Loucy (cell line): Measurements from ENCODE around the gene CHRD.

Source experiments
- H2AFZ ChIP-seq: fragments of 200-600 bp; sonication (generic); 2 replicates; pipeline ENCODE4 v1.6.0; 2016; ENCODE audit warnings: antibody characterized with exemption, mild to moderate bottlenecking, low read length, moderate library complexity
- H3F3A ChIP-seq: fragments of 200-600 bp; 2 replicates; pipeline ENCODE4 v1.6.0; 2016; ENCODE audit warnings: antibody characterized with exemption, low read depth, mild to moderate bottlenecking
- H3K27me3 ChIP-seq: fragments of 200-600 bp; sonication (generic); 2 replicates; pipeline ENCODE4 v1.6.1; 2014; ENCODE audit warnings: low read length, mild to moderate bottlenecking; ENCODE audit not compliant: insufficient read depth, poor library complexity, severe bottlenecking
- H3K36me3 ChIP-seq: fragments of 200-600 bp; sonication (generic); 2 replicates; pipeline ENCODE4 v1.6.1; 2016; ENCODE audit warnings: low read length; ENCODE audit not compliant: insufficient read depth
- H3K4me1 ChIP-seq: fragments of 200-600 bp; sonication (generic); 2 replicates; pipeline ENCODE4 v1.5.1; 2014; ENCODE audit warnings: low read length, mild to moderate bottlenecking; ENCODE audit not compliant: insufficient read depth, poor library complexity, severe bottlenecking
- H3K4me2 ChIP-seq: fragments of 200-600 bp; sonication (generic); 2 replicates; pipeline ENCODE4 v1.6.0; 2014; ENCODE audit warnings: antibody characterized with exemption, low read length, low read depth, mild to moderate bottlenecking; ENCODE audit not compliant: poor library complexity, severe bottlenecking
- H3K4me3 ChIP-seq: fragments of 200-600 bp; sonication (generic); 2 replicates; pipeline ENCODE4 v1.5.1; 2014; ENCODE audit warnings: low read length, mild to moderate bottlenecking, mixed read lengths; ENCODE audit not compliant: poor library complexity, severe bottlenecking
- H3K79me2 ChIP-seq: fragments of 200-600 bp; sonication (generic); 2 replicates; pipeline ENCODE4 v1.6.1; 2014; ENCODE audit warnings: low read length; ENCODE audit not compliant: insufficient read depth
- H3K9ac ChIP-seq: fragments of 200-600 bp; sonication (generic); 2 replicates; pipeline ENCODE4 v1.6.0; 2014; ENCODE audit warnings: mild to moderate bottlenecking, low read depth, low read length, moderate library complexity; ENCODE audit not compliant: poor library complexity, severe bottlenecking
- H3K9me2 ChIP-seq: fragments of 200-600 bp; sonication (generic); replicated peaks from 2 replicates; pipeline ENCODE4 v1.6.1; 2016; ENCODE audit warnings: low read depth, low read length, mixed read lengths
- H3K9me3 ChIP-seq: fragments of 200-600 bp; sonication (generic); 2 replicates; pipeline ENCODE4 v1.6.1; 2014; ENCODE audit warnings: mild to moderate bottlenecking, antibody characterized with exemption, low read length, low read depth; ENCODE audit not compliant: insufficient read depth
- H4K20me1 ChIP-seq: fragments of 200-600 bp; sonication (generic); 2 replicates; pipeline ENCODE4 v1.6.0; 2014; ENCODE audit warnings: antibody characterized with exemption, low read length, mild to moderate bottlenecking; ENCODE audit not compliant: insufficient read depth, poor library complexity, severe bottlenecking
- EZH2phosphoT487 ChIP-seq: fragments of 200-600 bp; IDR thresholded peaks from 2 replicates; pipeline ENCODE4 v1.6.1; 2018; ENCODE audit warnings: antibody characterized with exemption, mild to moderate bottlenecking, moderate library complexity, borderline replicate concordance
- TF ChIP-seq, protein P1 (sequence below): fragments of 200-600 bp; sonication (generic); conservative IDR thresholded peaks from 2 replicates; pipeline ENCODE4 v1.5.1; 2014; ENCODE audit warnings: mild to moderate bottlenecking, antibody characterized with exemption, low read length

CHRD gene

GRCh38 chr3:184345317-184346144, 34.3 kb upstream of the CHRD start:
- Histone ChIP-seq H3K4me2 (no peak overlapping the region), H3K27me3 (no peaks in the 10 kb centered on the region), H3K79me2 (no peaks in the 10 kb centered on the region), H3K4me1 (peaks cover 7% of the 10 kb centered on the region), H4K20me1 (no peaks in the 10 kb centered on the region), H3F3A (no peaks in the 10 kb centered on the region), H3K36me3 (no peaks in the 10 kb centered on the region), H3K4me3 (no peak overlapping the region), H2AFZ (no peak overlapping the region), H3K9ac (no peak overlapping the region), H3K9me3 (no peaks in the 10 kb centered on the region), H3K9me2 (no peaks in the 10 kb centered on the region)
- TF ChIP-seq, protein P1, sequence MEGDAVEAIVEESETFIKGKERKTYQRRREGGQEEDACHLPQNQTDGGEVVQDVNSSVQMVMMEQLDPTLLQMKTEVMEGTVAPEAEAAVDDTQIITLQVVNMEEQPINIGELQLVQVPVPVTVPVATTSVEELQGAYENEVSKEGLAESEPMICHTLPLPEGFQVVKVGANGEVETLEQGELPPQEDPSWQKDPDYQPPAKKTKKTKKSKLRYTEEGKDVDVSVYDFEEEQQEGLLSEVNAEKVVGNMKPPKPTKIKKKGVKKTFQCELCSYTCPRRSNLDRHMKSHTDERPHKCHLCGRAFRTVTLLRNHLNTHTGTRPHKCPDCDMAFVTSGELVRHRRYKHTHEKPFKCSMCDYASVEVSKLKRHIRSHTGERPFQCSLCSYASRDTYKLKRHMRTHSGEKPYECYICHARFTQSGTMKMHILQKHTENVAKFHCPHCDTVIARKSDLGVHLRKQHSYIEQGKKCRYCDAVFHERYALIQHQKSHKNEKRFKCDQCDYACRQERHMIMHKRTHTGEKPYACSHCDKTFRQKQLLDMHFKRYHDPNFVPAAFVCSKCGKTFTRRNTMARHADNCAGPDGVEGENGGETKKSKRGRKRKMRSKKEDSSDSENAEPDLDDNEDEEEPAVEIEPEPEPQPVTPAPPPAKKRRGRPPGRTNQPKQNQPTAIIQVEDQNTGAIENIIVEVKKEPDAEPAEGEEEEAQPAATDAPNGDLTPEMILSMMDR = peak; percentile 58
- TF ChIP-seq EZH2phosphoT487 = no peak

- Histone ChIP-seq H3F3A (no peaks in the 10 kb centered on the region), H4K20me1 (no peaks in the 10 kb centered on the region), H3K9me3 (no peaks in the 10 kb centered on the region), H3K9ac (no peak overlapping the region), H3K9me2 (no peaks in the 10 kb centered on the region), H3K27me3 (no peaks in the 10 kb centered on the region), H3K4me3 (no peak overlapping the region), H3K79me2 (no peaks in the 10 kb centered on the region), H3K36me3 (no peaks in the 10 kb centered on the region), H2AFZ (no peak overlapping the region), H3K4me2 (no peak overlapping the region), H3K4me1 (no peaks in the 10 kb centered on the region)
- TF ChIP-seq, protein P1 = no peak
- no peak for TF ChIP-seq EZH2phosphoT487
Measured at GRCh38 chr3:184346480-184347190, 33.2 kb upstream of the CHRD start.

GRCh38 chr3:184347321-184348056, 32.4 kb upstream of the CHRD start:
- Histone ChIP-seq H3K4me2 (no peak overlapping the region), H4K20me1 (no peaks in the 10 kb centered on the region), H3K9ac (no peak overlapping the region), H3F3A (no peaks in the 10 kb centered on the region), H3K79me2 (no peaks in the 10 kb centered on the region), H3K27me3 (no peaks in the 10 kb centered on the region), H3K9me2 (no peaks in the 10 kb centered on the region), H2AFZ (no peak overlapping the region), H3K36me3 (no peaks in the 10 kb centered on the region), H3K9me3 (no peaks in the 10 kb centered on the region), H3K4me1 (no peaks in the 10 kb centered on the region), H3K4me3 (no peak overlapping the region)
- TF ChIP-seq EZH2phosphoT487 = no peak
- TF ChIP-seq, protein P1 = no peak
